LNCaP clone FGC (cell line): Measurements from ENCODE around the gene ENDOD1.
A peak's percentile ranks its signal among the peaks of the same experiment; 100 is the strongest.
"Not testable (repeated sequence)": the region's sequence is repeated elsewhere in the genome, so short reads cannot be mapped to it uniquely, and the experiment has no call there.

Source experiments
- DNase-seq: peaks from one replicate; pipeline ENCODE4 v3.0.0-alpha.2; 2011; ENCODE audit warnings: low read depth
- H3K4me3 ChIP-seq: 2 replicates; pipeline ENCODE4 v1.5.1; 2011; ENCODE audit warnings: mild to moderate bottlenecking, low read depth, low read length, control low read depth
- TF ChIP-seq, protein P1 (sequence below): IDR thresholded peaks from 2 replicates; pipeline ENCODE4 v1.5.1; 2012; ENCODE audit warnings: mild to moderate bottlenecking; ENCODE audit not compliant: control insufficient read depth, insufficient read depth; ENCODE audit errors: extremely low read depth

The ENDOD1 gene, protein sequence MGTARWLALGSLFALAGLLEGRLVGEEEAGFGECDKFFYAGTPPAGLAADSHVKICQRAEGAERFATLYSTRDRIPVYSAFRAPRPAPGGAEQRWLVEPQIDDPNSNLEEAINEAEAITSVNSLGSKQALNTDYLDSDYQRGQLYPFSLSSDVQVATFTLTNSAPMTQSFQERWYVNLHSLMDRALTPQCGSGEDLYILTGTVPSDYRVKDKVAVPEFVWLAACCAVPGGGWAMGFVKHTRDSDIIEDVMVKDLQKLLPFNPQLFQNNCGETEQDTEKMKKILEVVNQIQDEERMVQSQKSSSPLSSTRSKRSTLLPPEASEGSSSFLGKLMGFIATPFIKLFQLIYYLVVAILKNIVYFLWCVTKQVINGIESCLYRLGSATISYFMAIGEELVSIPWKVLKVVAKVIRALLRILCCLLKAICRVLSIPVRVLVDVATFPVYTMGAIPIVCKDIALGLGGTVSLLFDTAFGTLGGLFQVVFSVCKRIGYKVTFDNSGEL

DNA sequence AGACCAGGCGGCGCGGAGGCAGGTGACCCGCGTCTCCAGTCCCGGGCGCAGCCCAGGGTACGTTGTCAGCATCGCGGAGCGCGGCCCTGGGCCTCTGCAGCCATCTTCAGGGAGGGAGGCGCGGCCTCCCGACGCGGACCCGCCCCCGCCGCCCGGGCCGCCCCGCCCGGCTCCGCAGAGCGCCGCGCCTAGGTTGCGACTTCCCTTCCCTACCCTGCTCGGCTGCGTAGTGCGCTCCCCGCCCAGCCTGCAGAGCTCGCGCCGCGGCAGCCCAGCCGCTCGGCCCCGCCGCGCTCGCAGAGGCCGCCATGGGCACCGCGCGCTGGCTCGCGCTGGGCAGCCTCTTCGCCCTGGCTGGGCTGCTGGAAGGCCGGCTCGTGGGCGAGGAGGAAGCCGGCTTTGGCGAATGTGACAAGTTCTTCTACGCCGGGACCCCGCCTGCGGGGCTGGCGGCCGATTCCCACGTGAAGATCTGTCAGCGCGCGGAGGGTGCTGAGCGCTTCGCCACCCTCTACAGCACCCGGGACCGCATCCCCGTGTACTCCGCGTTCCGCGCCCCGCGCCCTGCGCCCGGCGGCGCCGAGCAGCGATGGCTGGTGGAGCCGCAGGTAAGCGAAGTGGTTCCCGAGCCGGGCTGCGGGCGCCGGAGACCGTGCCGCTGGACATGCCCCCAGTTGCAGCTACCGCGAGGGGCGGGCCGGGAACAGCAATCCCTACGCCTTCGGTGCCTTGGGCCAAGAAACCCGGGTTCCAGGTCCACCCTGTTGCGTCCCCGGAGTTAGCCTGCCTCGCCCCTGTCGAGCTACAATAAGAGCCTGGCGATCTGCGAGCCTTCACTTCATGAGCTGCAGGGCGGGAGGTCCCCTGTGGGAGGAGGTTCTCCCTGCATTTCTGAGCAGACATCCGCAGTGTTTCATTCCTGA is at the start of gene ENDOD1:
Gene ENDOD1, plus strand, starts transcription at position 227 of the 923 bp plus-strand sequence. Its CDS starts 82 bp downstream, at position 309.
- peak within 1 kb of the TSS; percentile 94 for H3K4me3 ChIP-seq
- no peak for DNase-seq
- TF ChIP-seq, protein P1, sequence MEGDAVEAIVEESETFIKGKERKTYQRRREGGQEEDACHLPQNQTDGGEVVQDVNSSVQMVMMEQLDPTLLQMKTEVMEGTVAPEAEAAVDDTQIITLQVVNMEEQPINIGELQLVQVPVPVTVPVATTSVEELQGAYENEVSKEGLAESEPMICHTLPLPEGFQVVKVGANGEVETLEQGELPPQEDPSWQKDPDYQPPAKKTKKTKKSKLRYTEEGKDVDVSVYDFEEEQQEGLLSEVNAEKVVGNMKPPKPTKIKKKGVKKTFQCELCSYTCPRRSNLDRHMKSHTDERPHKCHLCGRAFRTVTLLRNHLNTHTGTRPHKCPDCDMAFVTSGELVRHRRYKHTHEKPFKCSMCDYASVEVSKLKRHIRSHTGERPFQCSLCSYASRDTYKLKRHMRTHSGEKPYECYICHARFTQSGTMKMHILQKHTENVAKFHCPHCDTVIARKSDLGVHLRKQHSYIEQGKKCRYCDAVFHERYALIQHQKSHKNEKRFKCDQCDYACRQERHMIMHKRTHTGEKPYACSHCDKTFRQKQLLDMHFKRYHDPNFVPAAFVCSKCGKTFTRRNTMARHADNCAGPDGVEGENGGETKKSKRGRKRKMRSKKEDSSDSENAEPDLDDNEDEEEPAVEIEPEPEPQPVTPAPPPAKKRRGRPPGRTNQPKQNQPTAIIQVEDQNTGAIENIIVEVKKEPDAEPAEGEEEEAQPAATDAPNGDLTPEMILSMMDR: peak; percentile 18

DNA sequence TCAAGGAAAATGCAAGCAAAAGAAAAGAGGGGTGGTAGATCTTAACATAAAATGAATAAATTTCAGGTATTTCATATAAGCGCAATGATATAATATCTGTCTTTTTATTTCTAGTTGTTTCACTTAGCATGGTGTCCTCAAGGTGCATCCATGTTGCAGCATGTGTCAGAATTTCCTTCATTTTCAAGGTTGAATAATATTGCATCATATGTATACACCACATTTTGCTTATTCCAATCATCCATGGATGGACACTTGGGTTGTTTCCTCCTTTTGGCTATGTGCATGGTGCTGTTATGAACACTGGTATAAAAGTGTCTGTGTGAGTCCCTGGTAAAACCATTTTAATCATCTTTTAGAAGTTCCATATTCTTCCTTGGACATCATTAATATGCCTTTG is 47.4 kb upstream of the ENDOD1 start:
- no peak for DNase-seq
- no peak overlapping the region for H3K4me3 ChIP-seq
- TF ChIP-seq, protein P1: no peak

DNA sequence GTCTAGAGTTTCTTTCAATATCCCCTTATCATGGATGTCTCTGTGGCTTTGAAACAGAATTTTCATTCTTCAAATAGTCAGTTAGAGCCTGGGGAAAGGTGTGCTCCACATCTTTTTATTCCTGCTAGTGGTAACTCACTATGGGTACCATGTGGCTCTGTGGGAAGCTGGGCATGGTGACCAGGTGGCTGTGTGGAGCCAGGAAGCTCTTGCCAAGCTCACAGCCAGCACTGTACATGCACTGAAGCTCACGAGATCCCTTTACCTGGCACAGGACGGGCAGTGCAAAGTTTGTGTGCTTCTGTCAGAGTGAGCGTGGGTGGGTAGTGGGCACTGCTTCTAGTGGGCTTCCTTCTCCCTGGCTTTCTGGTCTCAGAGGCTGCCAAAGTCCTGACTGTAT is 46.7 kb upstream of the ENDOD1 start:
- TF ChIP-seq, protein P1: no peak
- H3K4me3 ChIP-seq: no peak overlapping the region
- no peak for DNase-seq

DNA sequence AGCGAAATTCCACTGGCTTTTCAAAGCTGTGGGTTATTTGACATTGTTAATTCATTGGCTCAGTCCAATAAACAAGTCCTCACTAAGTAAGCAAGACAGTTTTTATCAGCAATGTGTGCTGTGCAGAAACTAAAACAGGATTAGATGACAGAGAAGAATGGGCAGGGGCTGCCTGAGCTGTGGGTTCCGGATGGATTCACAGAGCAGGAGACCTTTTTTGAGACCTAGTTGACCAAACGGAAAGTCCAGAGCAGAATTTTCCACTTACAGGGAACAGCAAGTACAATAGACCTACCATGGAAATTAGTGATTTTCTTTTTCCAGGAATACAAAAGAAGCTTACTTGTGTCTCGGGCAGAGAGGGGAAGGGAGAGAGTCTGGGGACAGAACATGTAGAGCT is 45.6 kb upstream of the ENDOD1 start:
- no peak overlapping the region for H3K4me3 ChIP-seq
- TF ChIP-seq, protein P1: no peak

DNA sequence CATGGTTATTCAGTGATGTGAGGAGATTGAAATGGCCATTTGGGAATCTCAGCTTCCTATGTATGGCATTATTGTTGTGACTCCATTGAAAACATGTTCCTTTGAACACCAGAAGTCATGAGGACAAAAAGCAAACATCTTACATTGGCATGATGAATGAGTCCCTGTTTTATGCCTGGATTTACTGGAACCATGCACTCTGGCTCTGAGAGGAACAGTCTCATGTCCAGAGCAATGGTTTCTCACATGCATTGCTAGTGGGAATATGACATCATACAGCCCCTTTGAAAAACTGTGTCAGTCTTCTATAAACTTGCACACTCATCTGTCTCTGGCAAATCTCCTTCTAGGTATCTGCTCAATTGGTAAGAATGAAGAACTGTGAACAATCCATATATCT is 43.8 kb upstream of the ENDOD1 start:
- TF ChIP-seq, protein P1: no peak
- H3K4me3 ChIP-seq: no peak overlapping the region
- DNase-seq: no peak

More for the DNA sequence above, 45.6 kb upstream of the ENDOD1 start:
- DNase-seq: no peak

DNA sequence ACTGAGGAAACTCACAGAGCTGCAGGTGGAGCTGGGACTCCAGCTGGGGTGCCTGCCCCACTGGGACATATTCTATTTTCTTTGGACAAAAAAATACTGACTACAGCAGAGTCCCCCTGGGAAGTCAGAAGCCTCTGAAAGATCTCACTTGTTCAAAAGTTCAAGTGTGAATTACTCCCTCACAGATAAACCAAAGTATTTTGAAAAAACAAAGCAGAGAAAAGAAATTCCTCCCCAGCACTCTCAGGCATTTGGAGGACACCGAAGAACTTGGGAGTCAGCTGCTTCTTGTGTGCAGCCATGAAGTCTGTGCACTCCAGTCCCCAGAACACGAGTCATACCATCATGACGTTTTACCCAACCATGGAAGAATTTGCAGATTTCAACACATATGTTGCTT is 40.5 kb upstream of the ENDOD1 start, which contains the start of gene KDM4F:
Gene KDM4F, plus strand, starts transcription at position 301 of the 400 bp plus-strand sequence.
- not testable (repeated sequence) for H3K4me3 ChIP-seq, DNase-seq
